ENCODE data around the gene MAGEA6. TPM values are rescaled to one million over a fixed set of nuclear protein-coding genes. Genes with fewer than 3 reads are reported as not detected.
A peak's percentile ranks its signal among the peaks of the same experiment; 100 is the strongest.
"Not testable (repeated sequence)": the region's sequence is repeated elsewhere in the genome, so short reads cannot be mapped to it uniquely, and the experiment has no call there.

The MAGEA6 gene
- total RNA-seq: not detected
- long read RNA-seq: 0 reads

GRCh38 chrX:152769549-152770289 is at the start of gene MAGEA6:
MAGEA6 (minus strand) TSS chrX:152769689; CDS start chrX:152767650, 2,039 bp downstream.
- intact Hi-C loops (cut with DNase I); ATAC-seq (ENCODE audit: poor library complexity); DNase-seq: not testable (repeated sequence)

GRCh38 chrX:152819266-152819665 is 49.8 kb upstream of the MAGEA6 start:
- ATAC-seq (ENCODE audit: poor library complexity) (no peak), DNase-seq (no peak)
- intact Hi-C loops (cut with DNase I): loop anchor here (5.0 kb wide), 1 partner anchor 177 kb away; no protein-coding TSS in a partner anchor

- ATAC-seq (ENCODE audit: poor library complexity): no peak
- intact Hi-C loops (cut with DNase I): loop anchor here (5.0 kb wide), 1 partner anchor 176 kb away; no protein-coding TSS in a partner anchor
- DNase-seq: no peak
Measured at GRCh38 chrX:152818356-152818755, 48.9 kb upstream of the MAGEA6 start.

- no peak for DNase-seq
- peak; percentile 56 for ATAC-seq (ENCODE audit: poor library complexity)
- intact Hi-C loops (cut with DNase I): loop anchor here (5.0 kb wide), 1 partner anchor 175 kb away; no protein-coding TSS in a partner anchor
Measured at GRCh38 chrX:152817078-152817764, 47.7 kb upstream of the MAGEA6 start.

- intact Hi-C loops (cut with DNase I): no loop called here
- no peak for ATAC-seq (ENCODE audit: poor library complexity)
- no peak for DNase-seq
Measured at GRCh38 chrX:152814048-152814447, 44.6 kb upstream of the MAGEA6 start.

GRCh38 chrX:152813206-152813605 is 43.7 kb upstream of the MAGEA6 start:
- intact Hi-C loops (cut with DNase I): no loop called here
- ATAC-seq (ENCODE audit: poor library complexity) (no peak), DNase-seq (no peak)

- intact Hi-C loops (cut with DNase I): no loop called here
- ATAC-seq (ENCODE audit: poor library complexity) (no peak), DNase-seq (no peak)
Measured at GRCh38 chrX:152810403-152810802, 40.9 kb upstream of the MAGEA6 start.

- ATAC-seq (ENCODE audit: poor library complexity) (no peak), DNase-seq (no peak)
- intact Hi-C loops (cut with DNase I): no loop called here
Measured at GRCh38 chrX:152806035-152806434, 36.5 kb upstream of the MAGEA6 start.

- ATAC-seq (ENCODE audit: poor library complexity): no peak
- intact Hi-C loops (cut with DNase I): no loop called here
- no peak for DNase-seq
Measured at GRCh38 chrX:152798945-152799344, 29.5 kb upstream of the MAGEA6 start.

- intact Hi-C loops (cut with DNase I); ATAC-seq (ENCODE audit: poor library complexity); DNase-seq: not testable (repeated sequence)
Measured at GRCh38 chrX:152787062-152787461, 17.6 kb upstream of the MAGEA6 start.

- intact Hi-C loops (cut with DNase I); DNase-seq; ATAC-seq (ENCODE audit: poor library complexity): not testable (repeated sequence)
Measured at GRCh38 chrX:152766562-152766961, 2.9 kb downstream of the MAGEA6 start.

- intact Hi-C loops (cut with DNase I); DNase-seq: not testable (repeated sequence)
- ATAC-seq (ENCODE audit: poor library complexity): peak; percentile 61
Measured at GRCh38 chrX:152761582-152761981, 7.9 kb downstream of the MAGEA6 start.

- ATAC-seq (ENCODE audit: poor library complexity); DNase-seq; intact Hi-C loops (cut with DNase I): not testable (repeated sequence)
Measured at GRCh38 chrX:152759544-152759943, 9.9 kb downstream of the MAGEA6 start.

- intact Hi-C loops (cut with DNase I); ATAC-seq (ENCODE audit: poor library complexity); DNase-seq: not testable (repeated sequence)
Measured at GRCh38 chrX:152758918-152759317, 10.6 kb downstream of the MAGEA6 start, which contains the start of gene CSAG3. CSAG3 (plus strand) TSS chrX:152759218.

GRCh38 chrX:152754871-152755270 is 14.6 kb downstream of the MAGEA6 start:
- DNase-seq; ATAC-seq (ENCODE audit: poor library complexity); intact Hi-C loops (cut with DNase I): not testable (repeated sequence)

- ATAC-seq (ENCODE audit: poor library complexity); intact Hi-C loops (cut with DNase I); DNase-seq: not testable (repeated sequence)
Measured at GRCh38 chrX:152753686-152754650, 15.5 kb downstream of the MAGEA6 start, which contains the start of gene MAGEA2. MAGEA2 (minus strand) TSS chrX:152753842; CDS start chrX:152751363, 2,479 bp downstream.

- DNase-seq (no peak), ATAC-seq (ENCODE audit: poor library complexity) (no peak)
- intact Hi-C loops (cut with DNase I): no loop called here
Measured at GRCh38 chrX:152738560-152738959, 30.9 kb downstream of the MAGEA6 start.

GRCh38 chrX:152736528-152736927 is 33.0 kb downstream of the MAGEA6 start:
- ATAC-seq (ENCODE audit: poor library complexity); intact Hi-C loops (cut with DNase I): not testable (repeated sequence)

More at GRCh38 chrX:152736528-152736927, 33.0 kb downstream of the MAGEA6 start:
- not testable (repeated sequence) for DNase-seq
